Occipital lobe (tissue), 2 donors: Measurements from ENCODE around the gene YY1. TPM values are rescaled to one million over a fixed set of nuclear protein-coding genes. Genes with fewer than 3 reads are reported as not detected.
"Not testable (repeated sequence)": the region's sequence is repeated elsewhere in the genome, so short reads cannot be mapped to it uniquely, and the experiment has no call there.

ENCODE experiments used
- DNase-seq: peaks from one replicate; lab custom pipeline; 2025; lab: John Stamatoyannopoulos, UW
- total RNA-seq: library from RNA; depleted of rRNA; stranded (reverse); fragments of >200 nt; gene quantifications from one replicate; pipeline ENCODE4 v1.2.3, GENCODE V29; 2014

YY1 gene
- total RNA-seq, 1 donor from 2014 or later: 60.2 TPM

- DNase-seq: no peak
Observed at GRCh38 chr14:100295376-100296105, 56.6 kb downstream of the YY1 start.

DNA sequence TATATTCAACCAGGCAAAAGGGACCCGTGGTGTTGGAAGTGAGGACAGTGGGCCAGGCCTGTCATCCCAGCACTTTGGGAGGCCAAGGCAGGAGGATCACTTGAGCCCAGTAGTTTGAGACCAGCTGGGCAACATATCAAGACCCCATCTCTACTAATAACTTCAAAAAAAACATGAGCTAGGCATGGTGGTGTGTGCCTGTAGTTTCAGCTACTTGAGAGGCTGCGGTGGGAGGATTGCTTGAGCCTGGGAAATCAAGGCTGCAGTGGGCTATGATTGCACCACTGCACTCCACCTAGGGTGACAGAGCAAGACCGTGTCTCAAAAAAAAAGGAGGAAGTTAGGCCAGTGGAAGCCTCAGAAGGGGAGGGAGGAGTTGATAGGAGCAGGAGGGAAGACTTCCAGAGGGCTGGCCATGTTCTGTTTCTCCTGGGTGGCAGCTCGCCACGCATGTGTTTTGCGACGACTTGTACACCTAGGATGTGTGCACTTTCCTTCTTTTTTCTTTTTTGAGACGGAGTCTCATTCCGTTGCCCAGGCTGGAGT, 57.2 kb downstream of the YY1 start:
- DNase-seq: no peak

- not testable (repeated sequence) for DNase-seq
Observed at GRCh38 chr14:100296729-100297128, 57.8 kb downstream of the YY1 start.

GRCh38 chr14:100297320-100298300, 58.7 kb downstream of the YY1 start:
- DNase-seq: peak; percentile 32

DNA sequence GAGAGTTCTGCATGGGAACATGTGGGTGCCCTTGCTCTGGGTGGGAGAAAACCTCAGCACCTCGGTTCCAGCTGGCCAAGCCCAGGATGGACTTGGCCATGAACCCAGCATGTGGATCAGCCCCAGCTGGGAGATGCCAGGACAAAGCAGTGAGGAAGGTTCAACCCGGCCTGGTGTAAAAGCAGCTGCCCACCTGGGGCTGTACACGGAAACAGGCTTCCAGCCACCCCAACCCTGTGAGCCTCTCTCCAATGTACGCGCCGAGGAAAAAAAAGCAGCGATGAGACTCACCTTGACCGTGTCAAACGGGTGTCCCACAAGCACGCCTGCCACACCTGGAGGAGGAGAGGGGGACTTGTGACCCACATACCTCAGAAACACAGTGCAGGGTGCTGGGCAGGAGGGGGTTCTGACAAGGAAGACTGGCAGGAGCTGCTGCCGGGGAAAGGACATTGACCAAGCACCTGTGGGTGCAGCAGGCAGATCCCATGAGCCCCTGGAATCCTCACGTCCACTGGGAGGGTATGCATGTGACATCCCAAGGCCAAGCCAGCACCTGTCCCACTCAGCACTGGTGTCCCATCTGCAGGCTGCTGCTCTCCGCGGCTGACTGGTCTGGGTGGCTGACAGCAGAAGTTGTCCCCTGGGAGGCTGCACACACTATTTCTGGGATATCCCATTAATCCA, 59.8 kb downstream of the YY1 start:
- DNase-seq: no peak

- no peak for DNase-seq
Observed at GRCh38 chr14:100299238-100299560, 60.3 kb downstream of the YY1 start.

DNA sequence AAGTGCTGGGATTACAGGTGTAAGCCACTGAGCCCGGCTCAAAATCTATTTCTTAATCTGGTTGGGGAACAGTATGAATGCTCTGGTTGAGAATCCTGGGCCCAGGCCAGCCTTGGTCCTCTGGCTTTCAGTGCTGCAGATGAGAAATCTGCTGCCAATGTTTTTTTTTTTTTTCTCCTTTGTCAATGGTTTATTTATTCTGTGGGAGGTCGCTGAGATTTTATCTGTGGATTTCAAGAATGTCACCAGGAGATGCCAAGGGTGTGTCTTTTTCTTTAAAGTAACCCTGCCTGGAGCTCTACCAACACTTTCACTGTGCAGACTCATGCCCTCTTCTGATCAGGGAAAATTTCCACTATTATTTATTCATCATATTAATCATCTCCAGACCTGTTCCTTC, 63.7 kb downstream of the YY1 start:
- DNase-seq: no peak

DNA sequence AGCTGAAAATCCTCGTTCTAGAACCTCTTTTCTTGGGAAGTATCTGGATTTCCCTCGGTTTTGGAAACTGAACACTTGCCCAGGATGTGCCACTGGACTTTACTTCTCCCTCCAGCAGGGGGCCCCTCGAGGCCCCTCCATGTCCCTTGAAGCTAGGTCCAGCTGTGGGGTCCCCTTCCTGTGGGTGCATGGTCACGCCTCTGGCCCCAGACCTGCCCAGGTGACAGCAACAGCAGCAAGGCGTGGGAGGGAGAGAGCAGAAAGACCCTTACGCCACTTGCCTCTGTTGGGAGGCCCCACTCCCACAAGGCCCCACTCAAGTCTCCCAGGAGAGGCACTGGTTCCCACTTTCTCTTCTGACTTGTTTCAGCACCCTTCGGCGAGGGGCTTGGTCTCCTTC, 64.2 kb downstream of the YY1 start:
- no peak for DNase-seq

DNA sequence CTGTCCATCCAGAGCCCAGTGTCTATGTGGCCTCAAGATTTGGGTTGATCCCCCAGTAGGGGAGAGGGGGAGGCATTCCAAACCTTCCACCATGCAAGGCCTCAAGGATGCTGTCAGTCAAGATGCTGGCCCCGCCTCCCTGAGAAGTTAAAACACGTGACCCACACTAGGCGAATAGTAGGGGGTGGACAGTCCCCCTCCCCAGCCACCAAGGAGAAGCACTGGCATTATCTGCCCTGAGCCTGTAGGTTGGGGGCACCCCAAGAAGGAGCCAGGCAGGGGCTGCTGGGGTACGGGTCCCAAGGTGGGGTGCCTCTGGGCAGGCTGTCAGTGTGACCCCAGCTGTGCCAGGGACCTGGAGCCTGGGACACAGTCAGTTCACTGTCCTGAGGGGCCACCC, 65.0 kb downstream of the YY1 start:
- DNase-seq: no peak

GRCh38 chr14:100304825-100305323, 65.9 kb downstream of the YY1 start:
- DNase-seq: no peak

GRCh38 chr14:100305324-100306100, 66.6 kb downstream of the YY1 start:
- no peak for DNase-seq

- peak; percentile 89 for DNase-seq
Observed at GRCh38 chr14:100306101-100306997, 67.4 kb downstream of the YY1 start, which contains the start of gene SLC25A29. TSS of gene SLC25A29 (minus strand) at chr14:100306444. CDS start at chr14:100306232, 212 bp downstream.

- no peak for DNase-seq
Observed at GRCh38 chr14:100306998-100307765, 68.2 kb downstream of the YY1 start.

DNA sequence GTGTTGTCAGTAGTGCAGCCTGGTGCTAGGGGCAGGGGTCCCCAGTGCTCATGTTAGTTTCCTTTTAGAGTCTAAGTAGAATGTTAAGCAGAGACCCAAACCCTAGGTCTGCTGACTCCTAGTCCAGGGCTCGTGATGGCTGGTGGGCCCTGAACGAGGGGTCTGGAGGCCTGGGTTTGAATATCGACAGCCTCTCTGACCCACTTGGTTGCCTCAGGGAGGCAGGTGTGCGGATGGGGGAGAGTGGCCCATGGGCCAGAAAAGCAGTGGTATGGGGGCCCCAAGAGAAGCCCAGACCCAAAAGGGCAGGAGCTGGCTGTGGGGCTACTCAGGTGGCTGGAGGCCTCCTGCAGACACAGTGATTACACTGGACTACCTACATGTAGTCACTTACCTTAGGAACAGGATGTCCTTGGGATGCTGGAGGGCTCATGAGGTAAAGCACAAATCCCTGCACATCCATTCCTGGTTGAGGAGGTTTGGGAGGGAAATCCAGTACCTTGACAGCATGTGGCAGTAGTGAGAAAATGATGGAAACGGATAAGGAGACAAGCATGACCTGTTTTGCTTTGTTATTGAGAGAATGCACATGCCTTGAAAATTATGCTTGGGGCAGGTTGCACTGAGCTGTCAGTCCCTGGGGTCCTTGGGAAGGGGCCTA, 69.0 kb downstream of the YY1 start:
- DNase-seq: no peak

- not testable (repeated sequence) for DNase-seq
Observed at GRCh38 chr14:100308427-100308792, 69.5 kb downstream of the YY1 start.

DNA sequence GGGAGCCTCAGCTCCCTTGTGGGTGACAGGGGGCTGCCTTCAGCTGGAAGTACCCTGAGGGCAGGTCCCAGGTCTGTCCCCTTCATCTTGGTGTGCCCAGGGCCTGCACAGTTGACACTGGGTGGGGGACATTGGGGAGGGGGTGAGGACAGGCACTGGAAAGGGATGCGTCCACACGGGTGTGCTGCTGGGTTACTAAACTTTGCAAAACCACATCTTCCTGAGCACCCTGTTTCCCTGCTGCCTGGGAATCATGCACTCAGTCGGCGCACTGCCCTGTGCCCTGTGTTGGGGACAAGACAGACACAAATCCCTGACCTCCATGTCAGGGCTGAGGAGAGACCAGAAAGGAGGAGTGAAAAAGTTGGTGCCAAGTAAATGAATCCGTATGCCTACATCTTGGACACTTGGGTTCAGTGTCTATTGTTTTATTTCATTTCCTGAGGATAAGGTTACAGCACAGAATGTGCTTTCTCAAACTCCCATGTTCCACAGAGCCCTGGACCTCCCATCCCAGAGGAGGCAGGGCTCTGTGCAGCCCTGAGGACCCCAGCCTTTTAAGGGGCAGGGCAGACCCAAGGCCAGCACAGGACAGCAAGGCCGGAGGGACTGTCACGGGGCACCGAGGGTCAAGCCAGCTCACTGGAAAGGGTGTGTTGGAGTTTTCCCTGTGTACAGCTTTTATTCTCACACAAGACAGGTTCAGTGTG, 70.2 kb downstream of the YY1 start:
- DNase-seq: no peak

GRCh38 chr14:100312110-100312876, 73.3 kb downstream of the YY1 start:
- DNase-seq: not testable (repeated sequence)
